DMS53 treated with DMSO at 0.1 percent for 48 hours (cell line): Measurements from ENCODE around the gene KIF3B.
A peak's percentile ranks its signal among the peaks of the same experiment; 100 is the strongest.
"Not testable (repeated sequence)": the region's sequence is repeated elsewhere in the genome, so short reads cannot be mapped to it uniquely, and the experiment has no call there.

ENCODE experiments used
- DNase-seq: peaks from one replicate; lab custom pipeline; 2025; ENCODE audit not compliant: unreplicated experiment; lab: John Stamatoyannopoulos, UW

KIF3B gene

GRCh38 chr20:32292548-32292947, 15.1 kb downstream of the KIF3B start:
- no peak for DNase-seq

- DNase-seq: no peak
Measured at GRCh38 chr20:32294071-32294470, 16.6 kb downstream of the KIF3B start.

- DNase-seq: no peak
Measured at GRCh38 chr20:32296412-32296811, 19.0 kb downstream of the KIF3B start.

GRCh38 chr20:32296819-32297420, 19.5 kb downstream of the KIF3B start:
- DNase-seq: no peak

GRCh38 chr20:32297439-32297838, 20.0 kb downstream of the KIF3B start:
- no peak for DNase-seq

- no peak for DNase-seq
Measured at GRCh38 chr20:32300647-32301046, 23.2 kb downstream of the KIF3B start.

GRCh38 chr20:32301719-32302506, 24.5 kb downstream of the KIF3B start:
- no peak for DNase-seq

GRCh38 chr20:32302507-32302872, 25.0 kb downstream of the KIF3B start:
- no peak for DNase-seq

GRCh38 chr20:32304131-32304746, 26.8 kb downstream of the KIF3B start:
- no peak for DNase-seq

GRCh38 chr20:32312718-32313424, 35.4 kb downstream of the KIF3B start:
- DNase-seq: no peak

- DNase-seq: no peak
Measured at GRCh38 chr20:32314768-32315167, 37.3 kb downstream of the KIF3B start.

GRCh38 chr20:32315399-32315798, 37.9 kb downstream of the KIF3B start:
- no peak for DNase-seq

GRCh38 chr20:32315891-32316290, 38.4 kb downstream of the KIF3B start:
- DNase-seq: no peak

- DNase-seq: no peak
Measured at GRCh38 chr20:32316667-32317066, 39.2 kb downstream of the KIF3B start.

- no peak for DNase-seq
Measured at GRCh38 chr20:32319100-32319499, 41.6 kb downstream of the KIF3B start.

GRCh38 chr20:32320305-32320704, 42.9 kb downstream of the KIF3B start:
- DNase-seq: no peak

- DNase-seq: no peak
Measured at GRCh38 chr20:32321390-32321789, 43.9 kb downstream of the KIF3B start.

- DNase-seq: not testable (repeated sequence)
Measured at GRCh38 chr20:32322260-32322659, 44.8 kb downstream of the KIF3B start.

GRCh38 chr20:32323761-32324160, 46.3 kb downstream of the KIF3B start:
- DNase-seq: not testable (repeated sequence)

- peak; percentile 99 for DNase-seq
Measured at GRCh38 chr20:32325706-32326503, 48.5 kb downstream of the KIF3B start.

- peak; percentile 97 for DNase-seq
Measured at GRCh38 chr20:32326504-32326845, 49.0 kb downstream of the KIF3B start.
